ENCODE results near the gene THAP4. TPM values are rescaled to one million over a fixed set of nuclear protein-coding genes. Genes with fewer than 3 reads are reported as not detected.

Gene THAP4
- polyA plus RNA-seq, 4 donors: 35.4 to 101 (median 71.5) TPM

- peaks cover 0 to 37% (median 1%) of the 10 kb centered on the region in 3 donors for H3K36me3 ChIP-seq (ENCODE audit: control insufficient read depth in 3 of 3, insufficient read depth in 2 of 3, low read depth in 1 of 3, low read length in 3 of 3)
- peaks cover 0 to 8% (median 1%) of the 10 kb centered on the region in 3 donors for H3K4me1 ChIP-seq (ENCODE audit: control insufficient read depth in 3 of 3, insufficient read depth in 2 of 3, low read depth in 1 of 3, low read length in 2 of 3)
- H3K9me3 ChIP-seq (ENCODE audit: control insufficient read depth in 2 of 2, insufficient read depth in 1 of 2, low read depth in 1 of 2, low read length in 1 of 2): no peaks in the 10 kb centered on the region
- no peak overlapping the region for H3K4me3 ChIP-seq (ENCODE audit: low read depth in 1 of 3, low read length in 3 of 3)
- WGBS, 3 donors: 38 to 76% (median 56%) methylated on average over 11 of the region's 11 CpGs
- no peak overlapping the region for H3K27ac ChIP-seq (ENCODE audit: low read depth in 1 of 3, low read length in 2 of 3)
- FAIRE-seq: no peak
- DNase-seq: no peak
- no peaks in the 10 kb centered on the region for H3K27me3 ChIP-seq (ENCODE audit: control insufficient read depth in 3 of 3, insufficient read depth in 3 of 3, low read length in 3 of 3)
These were observed 21.9 kb downstream of the THAP4 start for GRCh38 chr2:241615041-241615440.

- H3K36me3 ChIP-seq (ENCODE audit: control insufficient read depth in 3 of 3, insufficient read depth in 2 of 3, low read depth in 1 of 3, low read length in 3 of 3): peaks cover 0 to 27% (median 1%) of the 10 kb centered on the region in 3 donors
- H3K9me3 ChIP-seq (ENCODE audit: control insufficient read depth in 2 of 2, insufficient read depth in 1 of 2, low read depth in 1 of 2, low read length in 1 of 2): no peaks in the 10 kb centered on the region
- H3K4me1 ChIP-seq (ENCODE audit: control insufficient read depth in 3 of 3, insufficient read depth in 2 of 3, low read depth in 1 of 3, low read length in 2 of 3): peaks cover 0 to 12% (median 1%) of the 10 kb centered on the region in 3 donors
- peak overlapping the region in 1 of 3 donors; percentile 46 for H3K27ac ChIP-seq (ENCODE audit: low read depth in 1 of 3, low read length in 2 of 3)
- 78 to 92% (median 89%) methylated on average over 15 of the region's 15 CpGs for WGBS, 3 donors
- H3K27me3 ChIP-seq (ENCODE audit: control insufficient read depth in 3 of 3, insufficient read depth in 3 of 3, low read length in 3 of 3): no peaks in the 10 kb centered on the region
- no peak for DNase-seq
- FAIRE-seq: no peak
- no peak overlapping the region for H3K4me3 ChIP-seq (ENCODE audit: low read depth in 1 of 3, low read length in 3 of 3)
These were observed 23.8 kb downstream of the THAP4 start for GRCh38 chr2:241613017-241613780.

GRCh38 chr2:241612156-241613016 lies 24.6 kb downstream of the THAP4 start:
- DNase-seq (peak in 1 of 2 donors; percentile 5), FAIRE-seq (no peak)

GRCh38 chr2:241611062-241611461 lies 25.9 kb downstream of the THAP4 start:
- no peak overlapping the region for H3K4me3 ChIP-seq (ENCODE audit: low read depth in 1 of 3, low read length in 3 of 3)
- H3K27me3 ChIP-seq (ENCODE audit: control insufficient read depth in 3 of 3, insufficient read depth in 3 of 3, low read length in 3 of 3): no peaks in the 10 kb centered on the region

More at GRCh38 chr2:241612156-241613016, 24.6 kb downstream of the THAP4 start:
- H3K36me3 ChIP-seq (ENCODE audit: control insufficient read depth in 3 of 3, insufficient read depth in 2 of 3, low read depth in 1 of 3, low read length in 3 of 3): peaks cover 0 to 30% (median 1%) of the 10 kb centered on the region in 3 donors
- no peaks in the 10 kb centered on the region for H3K27me3 ChIP-seq (ENCODE audit: control insufficient read depth in 3 of 3, insufficient read depth in 3 of 3, low read length in 3 of 3)
- H3K4me3 ChIP-seq (ENCODE audit: low read depth in 1 of 3, low read length in 3 of 3): no peak overlapping the region
- 73 to 93% (median 91%) methylated on average over 20 of the region's 20 CpGs for WGBS, 3 donors
- no peaks in the 10 kb centered on the region for H3K9me3 ChIP-seq (ENCODE audit: control insufficient read depth in 2 of 2, insufficient read depth in 1 of 2, low read depth in 1 of 2, low read length in 1 of 2)
- H3K27ac ChIP-seq (ENCODE audit: low read depth in 1 of 3, low read length in 2 of 3): peak overlapping the region in 1 of 3 donors; percentile 61
- H3K4me1 ChIP-seq (ENCODE audit: control insufficient read depth in 3 of 3, insufficient read depth in 2 of 3, low read depth in 1 of 3, low read length in 2 of 3): peaks cover 0 to 12% (median 0%) of the 10 kb centered on the region in 3 donors

DNA sequence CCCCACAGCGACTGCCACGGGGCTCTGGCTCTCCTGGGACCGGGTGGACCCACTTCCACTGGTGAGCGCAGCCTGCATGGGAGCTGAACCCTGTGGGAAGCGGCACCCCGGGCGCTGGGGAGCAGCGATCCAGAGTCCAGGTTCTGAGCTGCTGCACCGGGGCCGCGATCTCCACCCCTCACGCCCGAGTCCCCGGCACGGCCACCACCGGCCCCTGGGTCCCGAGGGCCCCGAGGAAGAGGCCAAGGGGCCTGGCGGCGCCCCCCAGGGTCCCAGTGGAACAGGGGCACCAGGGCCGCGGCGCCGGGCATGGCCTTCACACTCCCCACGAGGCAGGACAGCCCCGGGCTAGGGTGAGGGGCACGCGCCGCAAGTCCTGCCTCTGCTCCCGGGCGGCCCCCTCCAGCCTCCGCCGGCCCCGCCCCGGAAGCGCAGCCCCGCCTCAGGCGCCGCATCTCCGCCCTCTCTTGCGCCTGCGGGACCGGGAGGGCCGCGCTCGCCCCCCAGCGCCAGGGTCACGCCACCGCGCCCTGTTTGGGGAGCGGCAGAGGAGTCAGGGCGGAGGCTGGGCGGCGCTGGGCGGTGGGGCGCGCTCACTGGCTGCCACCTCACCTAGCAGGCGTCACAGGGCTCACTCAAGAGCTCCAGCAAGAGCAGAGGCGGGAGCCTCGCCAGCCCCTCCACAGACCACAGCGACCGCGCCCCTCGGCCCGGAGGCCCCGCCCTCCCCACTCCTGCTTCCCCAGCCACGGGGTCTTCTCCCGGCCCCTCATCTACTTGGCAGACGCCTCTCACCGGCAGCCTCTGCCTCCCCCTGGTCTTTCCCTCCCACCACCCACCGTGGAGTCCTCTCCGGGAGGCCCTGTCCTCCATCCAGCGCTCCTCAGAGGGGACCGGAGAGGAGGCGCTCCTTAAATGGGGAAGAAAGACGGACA lies 26.8 kb downstream of the THAP4 start:
- peaks cover 4 to 35% (median 10%) of the 10 kb centered on the region in 3 donors for H3K36me3 ChIP-seq (ENCODE audit: control insufficient read depth in 3 of 3, insufficient read depth in 2 of 3, low read depth in 1 of 3, low read length in 3 of 3)
- H3K4me3 ChIP-seq (ENCODE audit: low read depth in 1 of 3, low read length in 3 of 3): peak overlapping the region; percentile 32 to 69 (median 59)
- no peak for FAIRE-seq
- peaks cover 0 to 12% (median 0%) of the 10 kb centered on the region in 3 donors for H3K4me1 ChIP-seq (ENCODE audit: control insufficient read depth in 3 of 3, insufficient read depth in 2 of 3, low read depth in 1 of 3, low read length in 2 of 3)
- H3K27ac ChIP-seq (ENCODE audit: low read depth in 1 of 3, low read length in 2 of 3): peak overlapping the region; percentile 43 to 81 (median 77)
- H3K27me3 ChIP-seq (ENCODE audit: control insufficient read depth in 3 of 3, insufficient read depth in 3 of 3, low read length in 3 of 3): no peaks in the 10 kb centered on the region
- WGBS, 3 donors: 5 to 8% (median 8%) methylated on average over 39 to 76 of the region's 76 CpGs
- peak; percentile 90 to 96 for DNase-seq
- no peaks in the 10 kb centered on the region for H3K9me3 ChIP-seq (ENCODE audit: control insufficient read depth in 2 of 2, insufficient read depth in 1 of 2, low read depth in 1 of 2, low read length in 1 of 2)

More at GRCh38 chr2:241611062-241611461, 25.9 kb downstream of the THAP4 start:
- H3K9me3 ChIP-seq (ENCODE audit: control insufficient read depth in 2 of 2, insufficient read depth in 1 of 2, low read depth in 1 of 2, low read length in 1 of 2): no peaks in the 10 kb centered on the region
- peaks cover 0 to 35% (median 7%) of the 10 kb centered on the region in 3 donors for H3K36me3 ChIP-seq (ENCODE audit: control insufficient read depth in 3 of 3, insufficient read depth in 2 of 3, low read depth in 1 of 3, low read length in 3 of 3)
- H3K4me1 ChIP-seq (ENCODE audit: control insufficient read depth in 3 of 3, insufficient read depth in 2 of 3, low read depth in 1 of 3, low read length in 2 of 3): peaks cover 0 to 12% (median 0%) of the 10 kb centered on the region in 3 donors
- no peak overlapping the region for H3K27ac ChIP-seq (ENCODE audit: low read depth in 1 of 3, low read length in 2 of 3)
- DNase-seq (no peak), FAIRE-seq (no peak)
- 94 to 98% (median 95%) methylated on average over 13 of the region's 13 CpGs for WGBS, 3 donors

GRCh38 chr2:241608881-241609280 lies 28.1 kb downstream of the THAP4 start:
- no peak for DNase-seq
- no peak for FAIRE-seq
- 72 to 89% (median 79%) methylated on average over 10 of the region's 10 CpGs for WGBS, 3 donors

DNA sequence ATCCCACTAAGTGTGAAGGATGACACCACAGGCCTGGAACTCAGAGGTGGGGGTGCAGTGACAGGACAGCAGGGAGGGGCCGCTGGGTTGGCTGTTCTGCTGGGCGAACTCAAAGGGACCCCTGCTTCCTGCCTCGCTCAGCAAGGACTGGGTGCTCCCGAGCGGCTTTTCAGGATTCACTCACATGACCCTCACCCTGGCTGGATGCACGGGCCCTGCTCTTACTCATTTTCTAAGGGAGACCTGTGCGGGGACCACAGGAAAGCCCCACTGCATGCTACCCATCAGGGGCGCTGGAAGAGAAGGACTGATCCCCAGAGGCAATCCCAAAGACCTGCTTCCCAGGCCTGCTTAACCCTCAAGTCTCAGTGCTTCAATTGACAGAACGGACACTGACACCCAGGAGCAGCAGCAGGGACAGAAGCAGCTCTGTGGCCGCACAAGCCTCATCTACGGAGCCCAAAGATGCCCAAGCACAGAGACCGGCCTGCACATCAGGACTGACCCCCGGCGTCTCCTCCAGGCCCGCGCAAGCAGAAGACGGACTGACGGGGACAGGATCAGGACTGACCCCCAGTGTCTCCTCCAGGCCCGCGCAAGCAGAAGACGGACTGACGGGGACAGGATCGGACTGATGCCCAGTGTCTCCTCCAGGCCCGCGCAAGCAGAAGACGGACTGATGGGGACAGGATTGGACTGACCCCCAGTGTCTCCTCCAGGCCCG lies 29.6 kb downstream of the THAP4 start:
- 96 to 99% (median 97%) methylated on average over 27 of the region's 27 CpGs for whole genome bisulfite sequencing, 3 donors
- Histone ChIP-seq H3K36me3 (ENCODE audit: control insufficient read depth in 3 of 3, insufficient read depth in 2 of 3, low read depth in 1 of 3, low read length in 3 of 3) (peaks cover 10 to 51% (median 13%) of the 10 kb centered on the region in 3 donors), H3K4me1 (ENCODE audit: control insufficient read depth in 3 of 3, insufficient read depth in 2 of 3, low read depth in 1 of 3, low read length in 2 of 3) (peaks cover 0 to 12% (median 0%) of the 10 kb centered on the region in 3 donors), H3K27ac (ENCODE audit: low read depth in 1 of 3, low read length in 2 of 3) (no peak overlapping the region), H3K27me3 (ENCODE audit: control insufficient read depth in 3 of 3, insufficient read depth in 3 of 3, low read length in 3 of 3) (no peaks in the 10 kb centered on the region), H3K9me3 (ENCODE audit: control insufficient read depth in 2 of 2, insufficient read depth in 1 of 2, low read depth in 1 of 2, low read length in 1 of 2) (no peaks in the 10 kb centered on the region), H3K4me3 (ENCODE audit: low read depth in 1 of 3, low read length in 3 of 3) (no peak overlapping the region)
- DNase-seq: no peak
- FAIRE-seq: no peak

More at GRCh38 chr2:241608881-241609280, 28.1 kb downstream of the THAP4 start:
- H3K27ac ChIP-seq (ENCODE audit: low read depth in 1 of 3, low read length in 2 of 3): no peak overlapping the region
- H3K4me1 ChIP-seq (ENCODE audit: control insufficient read depth in 3 of 3, insufficient read depth in 2 of 3, low read depth in 1 of 3, low read length in 2 of 3): peaks cover 0 to 12% (median 0%) of the 10 kb centered on the region in 3 donors
- no peaks in the 10 kb centered on the region for H3K9me3 ChIP-seq (ENCODE audit: control insufficient read depth in 2 of 2, insufficient read depth in 1 of 2, low read depth in 1 of 2, low read length in 1 of 2)
- H3K27me3 ChIP-seq (ENCODE audit: control insufficient read depth in 3 of 3, insufficient read depth in 3 of 3, low read length in 3 of 3): no peaks in the 10 kb centered on the region
- H3K4me3 ChIP-seq (ENCODE audit: low read depth in 1 of 3, low read length in 3 of 3): no peak overlapping the region
- peaks cover 6 to 42% (median 10%) of the 10 kb centered on the region in 3 donors for H3K36me3 ChIP-seq (ENCODE audit: control insufficient read depth in 3 of 3, insufficient read depth in 2 of 3, low read depth in 1 of 3, low read length in 3 of 3)
